Measurements from ENCODE around the gene ADAMTS12.
"Not testable (repeated sequence)": the region's sequence is repeated elsewhere in the genome, so short reads cannot be mapped to it uniquely, and the experiment has no call there.

ADAMTS12 gene
- 0 to 0.18 (median 0) reads per million in 4 experiments for total RNA-seq

- no peak for DNase-seq
These were observed at the start of gene ADAMTS12 for GRCh38 chr5:33891788-33892619. TSS of gene ADAMTS12 (minus strand) at chr5:33891990. CDS start at chr5:33891856, 134 bp downstream.

DNA sequence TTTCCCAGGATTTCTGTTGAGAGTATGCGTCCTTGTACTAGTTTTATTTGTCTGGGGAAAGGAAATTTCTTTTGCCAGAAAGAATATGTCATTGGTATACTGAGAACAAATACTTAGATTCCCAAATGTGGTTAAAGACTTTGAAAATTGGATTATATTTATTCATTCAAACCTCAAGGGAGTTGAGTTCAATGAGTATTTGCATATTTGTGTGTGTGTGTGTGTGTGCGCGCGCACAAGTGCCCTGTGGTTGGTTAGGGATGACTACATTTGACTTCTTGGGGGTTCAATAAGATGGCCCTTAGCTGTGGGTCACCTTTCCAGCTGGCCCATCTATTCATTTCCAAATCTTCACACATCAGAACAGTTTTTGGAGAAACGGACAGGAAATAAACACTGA, 49.3 kb upstream of the ADAMTS12 start:
- DNase-seq, result no peak

DNA sequence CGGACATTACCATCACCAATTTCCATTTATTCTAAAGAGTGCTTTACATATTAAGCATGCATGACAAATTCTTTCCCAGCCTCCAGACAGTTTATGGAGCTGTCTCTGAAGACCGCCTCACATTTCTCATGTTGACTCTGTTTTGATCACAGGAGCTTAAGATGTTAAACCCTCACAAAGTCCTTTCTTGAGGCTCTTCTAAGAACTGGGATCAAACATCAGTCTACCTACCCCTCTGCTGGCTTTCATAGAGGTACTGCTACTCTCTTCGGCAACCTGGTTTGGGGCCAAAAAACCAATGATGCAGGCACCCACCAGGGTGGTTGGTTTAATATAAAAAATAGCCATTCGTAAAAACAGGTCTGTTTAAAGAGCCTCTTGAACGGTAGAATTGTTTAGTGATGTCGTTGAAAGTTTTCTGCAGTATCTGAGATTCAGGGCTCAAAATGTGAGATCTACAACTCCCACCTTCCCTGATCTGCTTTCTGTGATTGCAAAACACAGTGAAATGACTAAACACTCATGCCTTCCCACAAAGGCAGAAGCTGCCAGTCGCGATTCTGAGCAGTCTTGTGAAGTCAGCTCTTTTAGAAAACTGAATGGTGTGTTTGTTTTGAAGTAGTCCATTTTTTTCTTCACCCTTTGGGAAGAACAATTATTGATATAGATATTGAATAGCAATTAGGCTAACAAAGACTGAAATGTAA, 47.9 kb upstream of the ADAMTS12 start:
- no peak for DNase-seq

- no peak for DNase-seq
These were observed 47.1 kb upstream of the ADAMTS12 start for GRCh38 chr5:33938881-33939280.

DNA sequence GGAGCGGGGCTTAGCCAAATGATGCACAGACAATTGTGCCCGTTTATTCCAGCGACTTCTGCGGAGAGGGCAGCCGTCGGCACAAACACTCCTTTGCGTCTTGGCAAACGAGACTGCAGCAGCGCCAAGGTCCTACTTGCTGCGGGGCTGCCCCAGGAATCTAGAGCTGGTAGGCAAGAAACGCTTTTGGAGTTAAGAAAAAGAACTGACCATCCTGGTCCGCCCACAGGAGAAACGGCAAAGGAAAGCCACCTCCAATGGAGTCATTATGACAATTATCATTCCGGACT, 46.7 kb upstream of the ADAMTS12 start:
- DNase-seq, result no peak

DNA sequence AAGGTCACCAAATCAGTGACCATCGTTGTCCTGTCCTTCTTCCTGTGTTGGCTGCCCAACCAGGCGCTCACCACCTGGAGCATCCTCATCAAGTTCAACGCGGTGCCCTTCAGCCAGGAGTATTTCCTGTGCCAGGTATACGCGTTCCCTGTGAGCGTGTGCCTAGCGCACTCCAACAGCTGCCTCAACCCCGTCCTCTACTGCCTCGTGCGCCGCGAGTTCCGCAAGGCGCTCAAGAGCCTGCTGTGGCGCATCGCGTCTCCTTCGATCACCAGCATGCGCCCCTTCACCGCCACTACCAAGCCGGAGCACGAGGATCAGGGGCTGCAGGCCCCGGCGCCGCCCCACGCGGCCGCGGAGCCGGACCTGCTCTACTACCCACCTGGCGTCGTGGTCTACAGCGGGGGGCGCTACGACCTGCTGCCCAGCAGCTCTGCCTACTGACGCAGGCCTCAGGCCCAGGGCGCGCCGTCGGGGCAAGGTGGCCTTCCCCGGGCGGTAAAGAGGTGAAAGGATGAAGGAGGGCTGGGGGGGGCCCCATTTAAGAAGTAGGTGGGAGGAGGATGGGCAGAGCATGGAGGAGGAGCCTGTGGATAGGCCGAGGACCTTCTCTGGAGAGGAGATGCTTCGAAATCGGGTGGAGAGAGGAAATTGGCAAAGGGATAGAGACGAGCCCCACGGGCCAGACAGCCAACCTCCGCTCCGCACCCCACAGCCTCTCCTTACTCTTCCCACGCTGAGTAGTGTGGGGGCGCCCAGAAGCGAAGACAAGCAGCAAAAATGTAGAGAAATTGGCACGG, 46.1 kb upstream of the ADAMTS12 start:
- DNase-seq, result no peak

- DNase-seq, result no peak
These were observed 45.4 kb upstream of the ADAMTS12 start for GRCh38 chr5:33937017-33937706.

DNA sequence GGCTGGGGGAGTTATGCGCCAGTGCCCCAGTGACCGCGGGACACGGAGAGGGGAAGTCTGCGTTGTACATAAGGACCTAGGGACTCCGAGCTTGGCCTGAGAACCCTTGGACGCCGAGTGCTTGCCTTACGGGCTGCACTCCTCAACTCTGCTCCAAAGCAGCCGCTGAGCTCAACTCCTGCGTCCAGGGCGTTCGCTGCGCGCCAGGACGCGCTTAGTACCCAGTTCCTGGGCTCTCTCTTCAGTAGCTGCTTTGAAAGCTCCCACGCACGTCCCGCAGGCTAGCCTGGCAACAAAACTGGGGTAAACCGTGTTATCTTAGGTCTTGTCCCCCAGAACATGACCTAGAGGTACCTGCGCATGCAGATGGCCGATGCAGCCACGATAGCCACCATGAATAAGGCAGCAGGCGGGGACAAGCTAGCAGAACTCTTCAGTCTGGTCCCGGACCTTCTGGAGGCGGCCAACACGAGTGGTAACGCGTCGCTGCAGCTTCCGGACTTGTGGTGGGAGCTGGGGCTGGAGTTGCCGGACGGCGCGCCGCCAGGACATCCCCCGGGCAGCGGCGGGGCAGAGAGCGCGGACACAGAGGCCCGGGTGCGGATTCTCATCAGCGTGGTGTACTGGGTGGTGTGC, 44.7 kb upstream of the ADAMTS12 start, which contains the start of gene RXFP3:
Gene RXFP3, plus strand, starts transcription at position 6 of the 636 bp plus-strand sequence. Its CDS starts 355 bp downstream, at position 361.
- DNase-seq, result no peak

GRCh38 chr5:33936004-33936380, 44.2 kb upstream of the ADAMTS12 start:
- DNase-seq, result no peak

GRCh38 chr5:33934176-33934575, 42.4 kb upstream of the ADAMTS12 start:
- DNase-seq, result no peak

DNA sequence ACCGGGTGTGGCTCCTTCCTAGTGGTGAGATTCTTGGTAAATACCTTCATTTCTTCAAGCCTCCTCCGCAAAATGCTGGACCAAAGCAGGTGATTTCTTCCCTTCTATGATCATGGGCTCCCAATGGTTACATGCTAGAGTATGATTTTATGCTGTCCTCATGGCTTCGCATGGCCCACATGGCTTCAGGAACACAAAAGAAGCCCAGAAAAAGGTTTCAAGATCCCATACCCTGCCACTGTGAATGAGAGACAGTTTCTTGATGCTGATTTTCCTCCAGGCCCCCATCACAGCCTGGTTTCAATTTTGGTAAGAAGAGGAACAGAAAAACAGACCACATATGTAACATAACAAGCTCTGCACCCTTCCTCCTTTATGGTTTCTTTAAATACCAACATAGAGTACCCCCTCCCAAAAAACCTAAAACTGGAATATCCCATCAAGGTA, 42.0 kb upstream of the ADAMTS12 start:
- DNase-seq, result no peak

DNA sequence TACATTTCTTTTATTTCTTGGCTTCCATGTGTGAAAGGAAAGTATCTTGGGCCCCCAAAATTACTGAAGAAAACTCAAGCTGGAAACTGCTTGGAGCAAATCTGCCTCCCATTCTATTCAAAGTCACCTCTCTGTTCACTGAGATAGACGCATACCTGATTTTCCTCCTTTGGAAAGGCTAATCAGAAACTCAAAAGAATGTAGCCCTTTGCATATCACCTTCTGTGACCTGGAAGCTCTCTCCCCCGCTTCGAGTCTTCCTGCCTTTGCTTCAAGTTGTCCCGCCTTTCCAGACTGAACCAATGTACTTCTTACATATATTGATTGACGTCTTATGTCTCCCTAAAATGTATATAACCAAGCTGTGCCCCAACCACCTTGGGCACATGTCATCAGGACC, 39.3 kb upstream of the ADAMTS12 start:
- no peak for DNase-seq

- no peak for DNase-seq
These were observed 38.3 kb upstream of the ADAMTS12 start for GRCh38 chr5:33929925-33930690.

DNA sequence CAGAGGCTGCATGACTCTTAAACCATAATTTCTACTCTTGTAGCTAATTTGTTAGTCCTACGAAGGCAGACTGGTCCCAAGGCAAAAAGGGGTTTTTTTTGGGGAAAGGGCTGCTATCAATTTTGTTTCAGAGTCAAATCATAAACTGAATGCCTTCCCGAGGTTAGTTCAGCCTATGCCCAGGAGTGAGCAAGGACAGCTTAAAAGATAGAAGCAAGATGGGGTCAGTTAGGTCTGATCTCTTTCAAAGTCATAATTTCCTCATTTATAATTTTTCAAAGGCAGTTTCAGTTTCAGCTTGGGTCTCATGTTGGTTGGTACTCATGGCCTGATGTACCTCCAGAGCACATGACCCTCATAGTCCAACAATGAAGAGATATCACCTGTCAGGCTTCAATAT, 36.5 kb upstream of the ADAMTS12 start:
- DNase-seq, result no peak

DNA sequence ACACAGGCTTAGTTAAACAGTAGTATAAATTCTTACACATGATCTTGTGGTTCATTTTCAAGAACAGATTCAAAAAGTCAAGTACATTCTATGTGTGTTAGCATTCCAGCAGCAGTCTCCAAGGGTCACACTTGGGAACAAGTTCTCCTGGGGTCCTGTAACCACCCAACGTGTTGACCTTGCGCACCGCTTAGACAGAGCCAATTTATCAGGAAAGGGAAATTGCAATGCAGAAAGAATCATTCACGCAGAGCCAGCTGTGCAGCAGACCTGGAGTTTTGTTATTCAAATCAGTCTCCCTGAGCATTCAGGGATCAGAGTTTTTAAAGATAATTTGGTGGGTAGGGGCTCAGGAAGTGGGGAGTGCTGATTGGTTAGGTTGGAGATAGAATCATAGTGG, 35.9 kb upstream of the ADAMTS12 start:
- DNase-seq, result no peak

DNA sequence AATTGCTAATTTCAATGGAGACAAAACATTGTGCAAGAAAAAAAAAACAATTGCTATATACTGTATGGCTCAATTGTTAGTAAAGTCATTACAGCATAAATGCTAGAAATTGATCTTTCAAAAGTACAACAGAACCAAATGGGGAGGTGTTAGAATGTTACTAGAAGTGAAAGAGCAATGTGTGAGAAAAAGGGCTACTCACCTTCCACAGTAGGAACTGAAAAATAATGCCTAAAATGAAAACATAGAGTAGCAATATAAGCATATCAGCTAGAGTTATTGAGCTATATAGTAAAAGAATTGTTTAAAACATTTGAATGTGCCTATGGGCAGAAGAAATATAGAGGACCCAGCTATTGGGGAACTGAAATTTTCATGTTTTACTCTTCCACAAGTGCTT, 33.5 kb upstream of the ADAMTS12 start:
- DNase-seq, result no peak

DNA sequence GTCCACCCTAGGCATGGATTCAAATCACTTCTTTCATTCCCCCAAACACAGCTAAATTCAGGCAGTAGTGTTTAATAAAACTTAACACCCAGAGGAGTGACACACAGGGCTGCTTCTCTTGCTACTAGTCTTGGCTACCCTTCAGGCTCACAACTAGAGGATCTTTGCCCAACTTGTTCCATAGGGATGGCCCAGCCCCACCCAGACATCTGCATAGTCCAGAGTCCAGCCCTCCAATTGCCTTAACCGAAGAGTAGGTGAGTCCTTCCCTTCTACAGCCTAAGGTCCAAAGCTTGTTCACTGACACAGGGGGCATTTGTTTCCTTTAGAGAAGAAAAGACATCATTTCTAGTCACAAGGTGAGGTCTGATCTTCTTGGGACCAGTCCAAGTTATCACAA, 29.2 kb upstream of the ADAMTS12 start:
- DNase-seq, result no peak

- not testable (repeated sequence) for DNase-seq
These were observed 23.1 kb upstream of the ADAMTS12 start for GRCh38 chr5:33914844-33915243.

GRCh38 chr5:33906248-33906647, 14.5 kb upstream of the ADAMTS12 start:
- not testable (repeated sequence) for DNase-seq

GRCh38 chr5:33905381-33905780, 13.6 kb upstream of the ADAMTS12 start:
- no peak for DNase-seq

DNA sequence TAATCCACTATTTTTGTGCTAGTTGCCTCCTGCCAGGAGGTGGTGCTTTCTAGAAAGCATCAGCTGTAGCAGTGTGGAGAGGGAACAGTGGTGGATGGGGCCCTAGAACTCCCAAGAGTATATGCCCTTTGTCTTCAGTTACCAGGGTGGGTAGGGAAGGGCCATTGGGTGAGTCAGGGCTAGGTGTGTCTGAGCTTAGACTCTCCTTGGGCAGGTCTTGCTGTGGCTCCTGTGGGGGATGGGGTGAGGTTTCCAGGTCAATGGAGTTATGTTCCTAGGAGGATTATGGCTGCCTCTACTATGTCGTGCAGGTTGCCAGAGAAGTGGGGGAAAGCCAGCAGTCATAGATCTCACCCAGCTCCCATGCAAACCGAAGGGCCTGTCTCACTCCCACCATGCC, 11.3 kb upstream of the ADAMTS12 start:
- DNase-seq, result no peak

Measured in effector CD8-positive, alpha-beta T cell (primary cell).